ENCODE measurements around the gene NEUROD2. TPM values are rescaled to one million over a fixed set of nuclear protein-coding genes. Genes with fewer than 3 reads are reported as not detected.
"Not testable (repeated sequence)": the region's sequence is repeated elsewhere in the genome, so short reads cannot be mapped to it uniquely, and the experiment has no call there.

Gene NEUROD2
- total and polyA plus RNA-seq, 7 experiments from 2014 or later, result not detected

- H3K4me1 Mint-ChIP-seq, result peaks cover 5 to 33% (median 20%) of the 10 kb centered on the region in 7 donors
- H3K9me3 ChIP-seq (ENCODE audit: control insufficient read depth in 2 of 3, low read length in 3 of 3), result no peaks in the 10 kb centered on the region
- H3K36me3 ChIP-seq (ENCODE audit: control insufficient read depth in 2 of 3, insufficient read depth in 3 of 3, low read length in 3 of 3), result no peaks in the 10 kb centered on the region
- ChIA-PET POLR2A (interaction anchor here (0.6 to 2.0 kb wide), 3 partner anchors 10 to 88 kb away, joined by 3 to 5 read pairs (median 3); no protein-coding TSS in a partner anchor), CTCF (interaction anchor here (0.7 to 1.3 kb wide), 2 partner anchors 42 to 57 kb away, joined by 3 read pairs; no protein-coding TSS in a partner anchor)
- H3K4me1 ChIP-seq (ENCODE audit: control insufficient read depth in 2 of 2, insufficient read depth in 2 of 2, low read length in 2 of 2), result peaks cover 0 to 22% of the 10 kb centered on the region in 2 donors
- intact Hi-C loops (cut with micrococcal nuclease), result no loop called here
- no peak overlapping the region for H3K4me3 ChIP-seq (ENCODE audit: low read length)
- H3K4me3 Mint-ChIP-seq, result peak overlapping the region in 2 of 10 donors; percentile 39 to 56
- H3K27me3 ChIP-seq (ENCODE audit: control insufficient read depth in 2 of 2, insufficient read depth in 2 of 2, low read length in 2 of 2), result peaks cover 8 to 36% of the 10 kb centered on the region in 2 donors
- peaks cover 81 to 84% (median 83%) of the 10 kb centered on the region in 5 donors for H3K27me3 Mint-ChIP-seq
- H3K27ac ChIP-seq (ENCODE audit: low read depth, low read length), result no peak overlapping the region
- DNase-seq, result no peak
- H3K27ac Mint-ChIP-seq, result peak overlapping the region in 1 of 9 donors; percentile 77
- no peak for ATAC-seq
- H3K36me3 Mint-ChIP-seq, result peaks cover 0 to 8% (median 1%) of the 10 kb centered on the region in 5 donors
- H3K9me3 Mint-ChIP-seq, result peaks cover 0 to 16% (median 4%) of the 10 kb centered on the region in 11 donors
These were observed 11.7 kb downstream of the NEUROD2 start for GRCh38 chr17:39595928-39596510.

GRCh38 chr17:39595294-39595693, 12.4 kb downstream of the NEUROD2 start:
- H3K27me3 ChIP-seq (ENCODE audit: control insufficient read depth in 2 of 2, insufficient read depth in 2 of 2, low read length in 2 of 2), result peaks cover 5 to 32% of the 10 kb centered on the region in 2 donors
- POLR2A ChIA-PET, result interaction anchor here (0.8 to 2.0 kb wide), 2 partner anchors 10 to 22 kb away, joined by 3 to 5 read pairs; no protein-coding TSS in a partner anchor
- H3K4me3 Mint-ChIP-seq, result no peak overlapping the region
- no peak overlapping the region for H3K27ac Mint-ChIP-seq
- H3K36me3 ChIP-seq (ENCODE audit: control insufficient read depth in 2 of 3, insufficient read depth in 3 of 3, low read length in 3 of 3), result no peaks in the 10 kb centered on the region
- ATAC-seq, result no peak
- DNase-seq, result no peak
- no peak overlapping the region for H3K27ac ChIP-seq (ENCODE audit: low read depth, low read length)
- H3K9me3 ChIP-seq (ENCODE audit: control insufficient read depth in 2 of 3, low read length in 3 of 3), result no peaks in the 10 kb centered on the region
- H3K4me1 ChIP-seq (ENCODE audit: control insufficient read depth in 2 of 2, insufficient read depth in 2 of 2, low read length in 2 of 2), result peaks cover 0 to 22% of the 10 kb centered on the region in 2 donors
- peaks cover 73 to 83% (median 78%) of the 10 kb centered on the region in 5 donors for H3K27me3 Mint-ChIP-seq
- intact Hi-C loops (cut with micrococcal nuclease), result no loop called here
- CTCF ChIA-PET, result interaction anchor here (1.3 kb wide), 1 partner anchor 41 kb away, joined by 3 read pairs; no protein-coding TSS in a partner anchor
- peaks cover 0 to 16% (median 4%) of the 10 kb centered on the region in 11 donors for H3K9me3 Mint-ChIP-seq
- H3K36me3 Mint-ChIP-seq, result peaks cover 0 to 8% (median 1%) of the 10 kb centered on the region in 5 donors
- H3K4me1 Mint-ChIP-seq, result peaks cover 5 to 33% (median 20%) of the 10 kb centered on the region in 7 donors
- H3K4me3 ChIP-seq (ENCODE audit: low read length), result no peak overlapping the region

- CTCF ChIA-PET, result interaction anchor here (0.9 kb wide), 1 partner anchor 60 kb away, joined by 3 read pairs; no protein-coding TSS in a partner anchor
- Mint-ChIP-seq H3K4me1 (peaks cover 3 to 24% (median 16%) of the 10 kb centered on the region in 7 donors), H3K9me3 (peaks cover 0 to 16% (median 4%) of the 10 kb centered on the region in 11 donors), H3K4me3 (no peak overlapping the region), H3K27ac (no peak overlapping the region), H3K27me3 (peaks cover 59 to 85% (median 75%) of the 10 kb centered on the region in 5 donors), H3K36me3 (peaks cover 1 to 8% (median 5%) of the 10 kb centered on the region in 5 donors)
- DNase-seq, result no peak
- intact Hi-C loops (cut with micrococcal nuclease), result no loop called here
- Histone ChIP-seq H3K27me3 (ENCODE audit: control insufficient read depth in 2 of 2, insufficient read depth in 2 of 2, low read length in 2 of 2) (peaks cover 0 to 12% of the 10 kb centered on the region in 2 donors), H3K36me3 (ENCODE audit: control insufficient read depth in 2 of 3, insufficient read depth in 3 of 3, low read length in 3 of 3) (no peaks in the 10 kb centered on the region), H3K4me3 (ENCODE audit: low read length) (no peak overlapping the region), H3K9me3 (ENCODE audit: control insufficient read depth in 2 of 3, low read length in 3 of 3) (no peaks in the 10 kb centered on the region), H3K27ac (ENCODE audit: low read depth, low read length) (no peak overlapping the region), H3K4me1 (ENCODE audit: control insufficient read depth in 2 of 2, insufficient read depth in 2 of 2, low read length in 2 of 2) (peaks cover 0 to 6% of the 10 kb centered on the region in 2 donors)
- POLR2A ChIA-PET, result interaction anchor here (1.2 kb wide), 1 partner anchor 50 kb away, joined by 4 read pairs; no protein-coding TSS in a partner anchor
- ATAC-seq, result no peak
These were observed 14.3 kb downstream of the NEUROD2 start for GRCh38 chr17:39593371-39593770.

GRCh38 chr17:39591958-39592954, 15.5 kb downstream of the NEUROD2 start:
- intact Hi-C loops (cut with micrococcal nuclease), result no loop called here
- DNase-seq (peak in 1 of 9 donors; percentile 34), ATAC-seq (no peak)
- no peaks in the 10 kb centered on the region for H3K4me1 ChIP-seq (ENCODE audit: control insufficient read depth in 2 of 2, insufficient read depth in 2 of 2, low read length in 2 of 2)
- H3K9me3 ChIP-seq (ENCODE audit: control insufficient read depth in 2 of 3, low read length in 3 of 3), result no peaks in the 10 kb centered on the region
- Mint-ChIP-seq H3K36me3 (peaks cover 1 to 12% (median 5%) of the 10 kb centered on the region in 5 donors), H3K4me3 (no peak overlapping the region), H3K4me1 (peaks cover 0 to 12% (median 8%) of the 10 kb centered on the region in 7 donors), H3K27ac (no peak overlapping the region), H3K27me3 (peaks cover 49 to 80% (median 67%) of the 10 kb centered on the region in 5 donors), H3K9me3 (peaks cover 0 to 16% (median 4%) of the 10 kb centered on the region in 11 donors)
- ChIA-PET POLR2A (interaction anchor here (1.2 kb wide), 1 partner anchor 48 kb away, joined by 4 read pairs; no protein-coding TSS in a partner anchor), CTCF (no interaction called here)
- no peaks in the 10 kb centered on the region for H3K36me3 ChIP-seq (ENCODE audit: control insufficient read depth in 2 of 3, insufficient read depth in 3 of 3, low read length in 3 of 3)
- no peak overlapping the region for H3K27ac ChIP-seq (ENCODE audit: low read depth, low read length)
- no peak overlapping the region for H3K4me3 ChIP-seq (ENCODE audit: low read length)
- peaks cover 0 to 7% of the 10 kb centered on the region in 2 donors for H3K27me3 ChIP-seq (ENCODE audit: control insufficient read depth in 2 of 2, insufficient read depth in 2 of 2, low read length in 2 of 2)

GRCh38 chr17:39590180-39590579, 17.5 kb downstream of the NEUROD2 start:
- CTCF ChIA-PET, result interaction anchor here (0.6 kb wide), 1 partner anchor 116 kb away, joined by 3 read pairs; no protein-coding TSS in a partner anchor
- H3K4me3 Mint-ChIP-seq; H3K4me3 ChIP-seq (ENCODE audit: low read length); H3K36me3 ChIP-seq (ENCODE audit: control insufficient read depth in 2 of 3, insufficient read depth in 3 of 3, low read length in 3 of 3); DNase-seq; H3K27ac Mint-ChIP-seq; POLR2A ChIA-PET; ATAC-seq; intact Hi-C loops (cut with micrococcal nuclease); H3K4me1 Mint-ChIP-seq; H3K9me3 ChIP-seq (ENCODE audit: control insufficient read depth in 2 of 3, low read length in 3 of 3); H3K4me1 ChIP-seq (ENCODE audit: control insufficient read depth in 2 of 2, insufficient read depth in 2 of 2, low read length in 2 of 2); H3K27ac ChIP-seq (ENCODE audit: low read depth, low read length); H3K27me3 ChIP-seq (ENCODE audit: control insufficient read depth in 2 of 2, insufficient read depth in 2 of 2, low read length in 2 of 2): not testable (repeated sequence)
- Mint-ChIP-seq H3K36me3 (peaks cover 1 to 12% (median 5%) of the 10 kb centered on the region in 5 donors), H3K9me3 (peaks cover 0 to 16% (median 3%) of the 10 kb centered on the region in 11 donors), H3K27me3 (peaks cover 33 to 59% (median 49%) of the 10 kb centered on the region in 5 donors)

DNA sequence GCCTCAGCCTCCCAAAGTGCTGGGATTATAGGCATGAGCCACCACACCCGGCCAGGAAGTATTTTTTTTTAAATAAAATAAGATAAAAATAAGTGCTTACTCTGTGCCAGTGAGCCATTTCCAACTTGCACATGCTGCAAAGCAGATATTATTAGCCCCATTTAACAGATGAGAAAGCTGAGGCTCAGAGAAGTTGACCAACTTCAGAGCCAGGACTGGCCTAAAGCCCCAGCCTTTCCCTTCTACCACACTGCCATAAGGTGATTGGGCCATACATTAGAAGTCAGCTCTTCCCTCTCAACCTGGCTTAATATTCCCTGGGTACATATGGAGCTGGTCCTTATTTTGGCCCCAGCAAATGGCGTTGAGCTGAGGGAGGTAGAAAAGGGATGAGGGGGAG, 25.1 kb downstream of the NEUROD2 start:
- H3K27me3 Mint-ChIP-seq, result peaks cover 0 to 14% (median 4%) of the 10 kb centered on the region in 5 donors
- peaks cover 0 to 27% (median 5%) of the 10 kb centered on the region in 5 donors for H3K36me3 Mint-ChIP-seq
- ATAC-seq (no peak), DNase-seq (no peak)
- H3K4me3 Mint-ChIP-seq, result no peak overlapping the region
- Histone ChIP-seq H3K4me3 (ENCODE audit: low read length) (no peak overlapping the region), H3K27ac (ENCODE audit: low read depth, low read length) (no peak overlapping the region), H3K36me3 (ENCODE audit: control insufficient read depth in 2 of 3, insufficient read depth in 3 of 3, low read length in 3 of 3) (no peaks in the 10 kb centered on the region), H3K4me1 (ENCODE audit: control insufficient read depth in 2 of 2, insufficient read depth in 2 of 2, low read length in 2 of 2) (no peaks in the 10 kb centered on the region), H3K27me3 (ENCODE audit: control insufficient read depth in 2 of 2, insufficient read depth in 2 of 2, low read length in 2 of 2) (no peaks in the 10 kb centered on the region), H3K9me3 (ENCODE audit: control insufficient read depth in 2 of 3, low read length in 3 of 3) (no peaks in the 10 kb centered on the region)
- intact Hi-C loops (cut with micrococcal nuclease), result no loop called here
- H3K9me3 Mint-ChIP-seq, result peaks cover 0 to 3% (median 0%) of the 10 kb centered on the region in 11 donors
- H3K4me1 Mint-ChIP-seq, result no peaks in the 10 kb centered on the region
- CTCF ChIA-PET, result no interaction called here
- POLR2A ChIA-PET, result no interaction called here
- H3K27ac Mint-ChIP-seq, result no peak overlapping the region

Data from naive thymus-derived CD4-positive, alpha-beta T cell (primary cell).